Gastrocnemius medialis (tissue), 4 donors: Measurements from ENCODE around the gene PLD1. TPM values are rescaled to one million over a fixed set of nuclear protein-coding genes. Genes with fewer than 3 reads are reported as not detected.

Experiments used
- ATAC-seq, 2 donors: fragments of 150-250 bp; one replicate each; pipeline ENCODE4 v1.9.1; 2016
- DNase-seq, 2 donors: peaks; one replicate each; pipeline ENCODE4 v3.0.0-alpha.2; 2019
- H3K27ac ChIP-seq, 4 donors: fragments of 200-600 bp; sonication (generic); 1 replicate in 1 of 4; 2 replicates in 3 of 4; pipeline ENCODE4 v1.5.1; 2016 to 2018; ENCODE audit warnings: mild to moderate bottlenecking in 2 of 4, moderate library complexity in 1 of 4
- H3K27me3 ChIP-seq, 3 donors: fragments of 200-600 bp; sonication (generic) in 2 of 3; 1 replicate in 1 of 3; 2 replicates in 2 of 3; pipeline versions ENCODE4 v1.5.1 to v1.6.0; 2016 to 2019; ENCODE audit warnings: mild to moderate bottlenecking in 1 of 3, moderate library complexity in 1 of 3
- H3K36me3 ChIP-seq, 2 donors: fragments of 200-600 bp; sonication (generic) in 1 of 2; one replicate each; pipeline ENCODE4 v1.5.1; 2017 to 2018
- H3K4me1 ChIP-seq, 2 donors: fragments of 200-600 bp; sonication (generic) in 1 of 2; one replicate each; pipeline ENCODE4 v1.5.1; 2016 to 2017; ENCODE audit warnings: mild to moderate bottlenecking in 2 of 2
- H3K4me3 ChIP-seq, 4 donors: fragments of 200-600 bp; sonication (generic) in 3 of 4; 1 replicate in 1 of 4; 2 replicates in 3 of 4; pipeline ENCODE4 v1.5.1; 2016 to 2019; ENCODE audit warnings: mild to moderate bottlenecking in 2 of 4
- H3K9me3 ChIP-seq, 3 donors: fragments of 200-600 bp; sonication (generic) in 2 of 3; 1 replicate in 1 of 3; 2 replicates in 2 of 3; pipeline ENCODE4 v1.5.1; 2016 to 2019
- CTCF ChIP-seq, 5 experiments: fragments of 450-650 bp in 3 of 5; fragments of 200-600 bp in 2 of 5; sonication (generic) in 2 of 5; IDR thresholded peaks in 4 of 5; conservative IDR thresholded peaks in 1 of 5; 1 replicate in 4 of 5; 2 replicates in 1 of 5; pipeline ENCODE4 v1.5.1; 2016 to 2019; ENCODE audit warnings: antibody characterized with exemption in 5 of 5, mild to moderate bottlenecking in 3 of 5, moderate library complexity in 3 of 5
- POLR2A ChIP-seq, 2 donors: fragments of 450-650 bp; IDR thresholded peaks; one replicate each; pipeline ENCODE4 v1.6.1; 2017; ENCODE audit warnings: antibody characterized with exemption in 2 of 2, mild to moderate bottlenecking in 2 of 2, moderate library complexity in 2 of 2
- in situ Hi-C, 4 donors: fragments of 200-750 bp; cut with MboI; loops; one replicate each; pipeline versions ENCODE4 v1.15.0 to v1.8.0; 2017; ENCODE audit warnings: low sequenced_read_pairs in 4 of 4
- intact Hi-C: fragments of 100-400 bp; cut with DNase I; formaldehyde crosslinking; loops from one replicate; pipeline ENCODE4 v1.15.1; 2023; ENCODE audit warnings: low total_unique reads
- total RNA-seq, 4 donors: library from RNA; depleted of rRNA; stranded (reverse); fragments of >200 nt; gene quantifications; one replicate each; pipeline versions ENCODE4 v1.1.0 to v1.2.3, GENCODE V29; 2016

Gene PLD1
- total RNA-seq, 4 donors from 2014 or later: 1.9 to 5.6 (median 4.6) TPM

- TF ChIP-seq POLR2A (IDR thresholded peaks at IDR 0.05) (no peak), CTCF (IDR thresholded peaks at IDR 0.05 in 4 of 5, conservative IDR thresholded peaks at IDR 0.05 in 1 of 5) (no peak)
- Histone ChIP-seq H3K27ac (no peak overlapping the region), H3K4me1 (peaks cover 0 to 2% of the 10 kb centered on the region in 2 donors), H3K4me3 (no peak overlapping the region), H3K36me3 (no peaks in the 10 kb centered on the region), H3K9me3 (no peaks in the 10 kb centered on the region), H3K27me3 (no peaks in the 10 kb centered on the region)
- DNase-seq: no peak
- ATAC-seq: no peak
- in situ Hi-C loops: loop anchor here in 3 of 4 donors (25.0 kb wide), 2 partner anchors 397 to 597 kb away; no protein-coding TSS in a partner anchor
- intact Hi-C loops: no loop called here
Observed at GRCh38 chr3:171559586-171559985, 250.7 kb downstream of the PLD1 start.

GRCh38 chr3:171558188-171558696 is 252.0 kb downstream of the PLD1 start:
- Histone ChIP-seq H3K27ac (no peak overlapping the region), H3K4me3 (no peak overlapping the region), H3K27me3 (no peaks in the 10 kb centered on the region), H3K36me3 (no peaks in the 10 kb centered on the region), H3K4me1 (no peaks in the 10 kb centered on the region), H3K9me3 (no peaks in the 10 kb centered on the region)
- intact Hi-C loops (no loop called here), in situ Hi-C loops (loop anchor here in 3 of 4 donors (25.0 kb wide), 2 partner anchors 396 to 596 kb away; no protein-coding TSS in a partner anchor)
- DNase-seq: no peak
- ATAC-seq: no peak
- no peak for TF ChIP-seq POLR2A (IDR thresholded peaks at IDR 0.05)
- TF ChIP-seq CTCF (IDR thresholded peaks at IDR 0.05 in 4 of 5, conservative IDR thresholded peaks at IDR 0.05 in 1 of 5): no peak

GRCh38 chr3:171557173-171557572 is 253.1 kb downstream of the PLD1 start:
- no peaks in the 10 kb centered on the region for H3K36me3 ChIP-seq
- no peaks in the 10 kb centered on the region for H3K4me1 ChIP-seq
- TF ChIP-seq CTCF (IDR thresholded peaks at IDR 0.05 in 4 of 5, conservative IDR thresholded peaks at IDR 0.05 in 1 of 5): no peak
- H3K4me3 ChIP-seq: no peak overlapping the region
- ATAC-seq: no peak
- H3K27me3 ChIP-seq: no peaks in the 10 kb centered on the region
- intact Hi-C loops: no loop called here
- no peak for DNase-seq
- no peaks in the 10 kb centered on the region for H3K9me3 ChIP-seq
- no peak overlapping the region for H3K27ac ChIP-seq
- in situ Hi-C loops: loop anchor here in 3 of 4 donors (25.0 kb wide), 2 partner anchors 395 to 595 kb away; no protein-coding TSS in a partner anchor

GRCh38 chr3:171556574-171557145 is 253.6 kb downstream of the PLD1 start:
- in situ Hi-C loops: loop anchor here in 3 of 4 donors (25.0 kb wide), 2 partner anchors 394 to 594 kb away; no protein-coding TSS in a partner anchor
- Histone ChIP-seq H3K27ac (no peak overlapping the region), H3K4me1 (no peaks in the 10 kb centered on the region), H3K36me3 (no peaks in the 10 kb centered on the region), H3K4me3 (no peak overlapping the region), H3K9me3 (no peaks in the 10 kb centered on the region), H3K27me3 (no peaks in the 10 kb centered on the region)
- DNase-seq: no peak
- no peak for TF ChIP-seq POLR2A (IDR thresholded peaks at IDR 0.05)
- TF ChIP-seq CTCF (IDR thresholded peaks at IDR 0.05 in 4 of 5, conservative IDR thresholded peaks at IDR 0.05 in 1 of 5): no peak
- no peak for ATAC-seq
- intact Hi-C loops: no loop called here
